Measurements from ENCODE around the gene LRBA. TPM values are rescaled to one million over a fixed set of nuclear protein-coding genes. Genes with fewer than 3 reads are reported as not detected.

LRBA gene
- total and polyA plus RNA-seq, 2 of the 4 experiments (the other 2 are of a cell fraction) = 10.2 to 51.6 TPM

DNA sequence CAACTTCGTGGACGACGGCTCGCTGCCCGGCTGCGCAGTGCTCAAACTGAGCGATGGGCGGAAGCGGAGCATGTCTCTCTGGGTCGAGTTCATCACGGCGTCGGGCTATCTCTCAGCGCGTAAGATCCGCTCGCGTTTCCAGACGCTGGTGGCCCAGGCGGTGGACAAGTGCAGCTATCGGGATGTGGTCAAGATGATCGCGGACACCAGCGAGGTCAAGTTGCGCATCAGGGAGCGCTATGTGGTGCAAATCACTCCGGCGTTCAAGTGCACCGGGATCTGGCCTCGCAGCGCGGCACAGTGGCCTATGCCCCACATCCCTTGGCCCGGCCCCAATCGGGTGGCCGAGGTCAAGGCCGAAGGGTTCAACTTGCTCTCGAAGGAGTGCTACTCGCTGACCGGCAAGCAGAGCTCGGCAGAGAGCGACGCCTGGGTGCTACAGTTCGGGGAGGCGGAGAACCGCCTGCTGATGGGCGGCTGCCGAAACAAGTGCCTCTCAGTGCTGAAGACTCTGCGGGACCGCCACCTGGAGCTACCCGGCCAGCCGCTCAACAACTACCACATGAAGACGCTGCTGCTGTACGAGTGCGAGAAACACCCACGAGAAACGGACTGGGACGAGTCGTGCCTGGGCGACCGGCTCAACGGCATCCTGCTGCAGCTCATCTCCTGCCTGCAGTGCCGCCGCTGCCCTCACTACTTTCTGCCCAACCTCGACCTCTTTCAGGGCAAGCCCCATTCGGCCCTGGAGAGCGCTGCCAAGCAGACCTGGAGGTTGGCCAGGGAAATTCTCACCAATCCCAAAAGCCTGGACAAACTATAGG lies 431.6 kb downstream of the LRBA start:
- Histone ChIP-seq H3K9ac (ENCODE audit: low read depth, low read length) (peak overlapping the region; percentile 64), H3K4me1 (ENCODE audit: control insufficient read depth, insufficient read depth, low read length) (0 out of 2 replicates have a peak, but pooled peaks cover 2% of the 10 kb centered on the region), H3K4me3 (ENCODE audit: insufficient read depth, low read depth, low read length) (peak overlapping the region; percentile 78), H3K27me3 (ENCODE audit: control insufficient read depth, insufficient read depth, low read length) (no peaks in the 10 kb centered on the region), H3K14ac (replicated peaks; ENCODE audit: low read depth, low read length) (peak overlapping the region; percentile 79), H3K27ac (ENCODE audit: insufficient read depth, low read length) (peak overlapping the region; percentile 94), H3K4me2 (ENCODE audit: low read depth, low read length) (peak overlapping the region; percentile 77), H3K9me3 (ENCODE audit: control insufficient read depth, insufficient read depth, low read length) (no peaks in the 10 kb centered on the region), H3K79me1 (ENCODE audit: low read depth in 1 of 2, low read length in 2 of 2) (peaks cover 0 to 13% of the 10 kb centered on the region in 2 experiments; a peak in 2 of 4 replicates), H2AK5ac (ENCODE audit: low read depth, low read length) (no peak overlapping the region), H4K8ac (ENCODE audit: low read depth in 2 of 2, low read length in 2 of 2) (peak overlapping the region; percentile 44 to 78; a peak in 2 of 4 replicates), H4K91ac (ENCODE audit: insufficient read depth, low read depth, low read length) (peak overlapping the region; percentile 66), H3K36me3 (ENCODE audit: control insufficient read depth, insufficient read depth, low read length) (no peaks in the 10 kb centered on the region), H3K9me1 (ENCODE audit: insufficient read depth, low read length) (peaks cover 2% of the 10 kb centered on the region; the same call in 1 of the 2 replicates), H4K5ac (ENCODE audit: low read depth, low read length) (peak overlapping the region; percentile 82), H2BK5ac (ENCODE audit: low read depth, low read length, poor library complexity, severe bottlenecking) (peak overlapping the region; percentile 62), H4K20me1 (ENCODE audit: insufficient read depth, low read length) (no peaks in the 10 kb centered on the region), H2BK120ac (ENCODE audit: low read depth, low read length) (peak overlapping the region; percentile 77), H3K56ac (ENCODE audit: extremely low read depth, insufficient read depth, low read length) (peak overlapping the region; percentile 52; the same call in 1 of the 2 replicates), H2AFZ (replicated peaks; ENCODE audit: low read length, poor library complexity) (peak overlapping the region; percentile 95), H2AK9ac (replicated peaks; ENCODE audit: low read depth, low read length, poor library complexity) (peak overlapping the region; percentile 52), H3K23ac (ENCODE audit: low read depth, low read length) (peak overlapping the region; percentile 99), H2BK20ac (ENCODE audit: low read depth, low read length) (0 out of 2 replicates have a peak overlapping the region, but pooled peaks have one; percentile 3), H2BK15ac (ENCODE audit: low read depth, low read length) (peak overlapping the region; percentile 66; the same call in 2 of the 3 replicates), H3K4ac (ENCODE audit: low read depth, low read length) (peak overlapping the region; percentile 59), H3K18ac (ENCODE audit: low read depth, low read length) (peak overlapping the region; percentile 88)
- intact Hi-C loops (cut with micrococcal nuclease) = loop anchor here (2.0 to 5.0 kb wide), 5 partner anchors 196 to 586 kb away; no protein-coding TSS in a partner anchor
- DNase-seq (peak; percentile 47), ATAC-seq (ENCODE audit: low read depth) (peak; percentile 40)
- in situ Hi-C loops (cut with MboI; ENCODE audit: low sequenced_read_pairs) = loop anchor here (10.0 kb wide), 1 partner anchor 579 kb away; no protein-coding TSS in a partner anchor
- BruUV-seq (replicated peaks) = no TSS peak
- ChIA-PET POLR2A (ENCODE audit: unreplicated experiment) (no interaction called here), CTCF (interaction anchor here (1.5 kb wide), 1 partner anchor 10 kb away, joined by 5 read pairs; no protein-coding TSS in a partner anchor)
- TF ChIP-seq, protein P1, sequence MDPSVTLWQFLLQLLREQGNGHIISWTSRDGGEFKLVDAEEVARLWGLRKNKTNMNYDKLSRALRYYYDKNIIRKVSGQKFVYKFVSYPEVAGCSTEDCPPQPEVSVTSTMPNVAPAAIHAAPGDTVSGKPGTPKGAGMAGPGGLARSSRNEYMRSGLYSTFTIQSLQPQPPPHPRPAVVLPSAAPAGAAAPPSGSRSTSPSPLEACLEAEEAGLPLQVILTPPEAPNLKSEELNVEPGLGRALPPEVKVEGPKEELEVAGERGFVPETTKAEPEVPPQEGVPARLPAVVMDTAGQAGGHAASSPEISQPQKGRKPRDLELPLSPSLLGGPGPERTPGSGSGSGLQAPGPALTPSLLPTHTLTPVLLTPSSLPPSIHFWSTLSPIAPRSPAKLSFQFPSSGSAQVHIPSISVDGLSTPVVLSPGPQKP (IDR thresholded peaks at IDR 0.05; ENCODE audit: borderline replicate concordance, low read depth, low read length) = no peak
- TF ChIP-seq POLR2A (IDR thresholded peaks at IDR 0.05; ENCODE audit: low read depth, low read length) (no peak), MXI1 (IDR thresholded peaks at IDR 0.05; ENCODE audit: borderline replicate concordance, low read depth, low read length) (no peak)
- dilution Hi-C loops (cut with HindIII; ENCODE audit: low sequenced_read_pairs, unreplicated experiment) = no loop called here
- WGBS, 2 experiments (ENCODE audit: extremely low coverage in 2 of 2, insufficient read length in 1 of 2) = 1% methylated on average over 47 of the region's 66 CpGs; no CpG with 5 or more reads in 1 of the 2 experiments
